HCT116 (cell line): Measurements from ENCODE around the gene OR10K2. TPM values are rescaled to one million over a fixed set of nuclear protein-coding genes. Genes with fewer than 3 reads are reported as not detected.

Experiments
- ATAC-seq: fragments of 200-7000 bp; cut with Tn5 transposase; 2 replicates; pipeline ENCODE4 v1.9.1; 2020; ENCODE audit warnings: mild to moderate bottlenecking, moderate library complexity
- BruUV-seq: library from RNA; stranded (reverse); fragments of 400-500 nt; replicated peaks from 2 replicates; lab custom pipeline; 2021; lab: Mats Ljungman, UMichigan
- CTCF ChIA-PET: fragments of 300-600 bp; sonication (Branson Sonifier 250); formaldehyde crosslinking; loops from one replicate; lab custom pipeline; 2021; ENCODE audit warnings: antibody characterized with exemption; lab: Charles Lee
- POLR2A ChIA-PET: fragments of 300-600, 350-600 bp; sonication (Branson Sonifier 250); formaldehyde crosslinking; loops from one replicate; lab custom pipeline; 2021; ENCODE audit warnings: antibody characterized with exemption; lab: Charles Lee
- RAD21 ChIA-PET, 2 experiments: fragments of 300-600 bp; sonication (Branson Sonifier 250); formaldehyde crosslinking; loops; one replicate each; lab custom pipeline; 2023; ENCODE audit warnings: low total read pairs in 2 of 2; ENCODE audit not compliant: uncharacterized antibody in 2 of 2, unreplicated experiment in 2 of 2, low non-redundant PET in 1 of 2; lab: Charles Lee
- DNase-seq: peaks from one replicate; pipeline ENCODE4 v3.0.0-alpha.2; 2010; ENCODE audit warnings: low read depth, low spot score
- H2AFZ ChIP-seq: fragments of 200-600 bp; shearing (Covaris generic), sonication (generic); 2 replicates; pipeline ENCODE4 v1.6.1; 2017; ENCODE audit warnings: low read depth, mixed run types, mixed read lengths, antibody characterized with exemption, low read length; ENCODE audit not compliant: poor library complexity, severe bottlenecking
- H3K27ac ChIP-seq: 2 replicates; pipeline ENCODE4 v1.5.1; 2012; ENCODE audit warnings: low read depth, low read length
- H3K27me3 ChIP-seq: fragments of 200-600 bp; sonication (generic); 2 replicates; pipeline ENCODE4 v1.6.1; 2016; ENCODE audit warnings: mixed run types, low read length, mixed read lengths; ENCODE audit not compliant: insufficient read depth
- H3K36me3 ChIP-seq, 2 experiments: fragments of 200-500 bp in 1 of 2; fragments of 200-600 bp in 1 of 2; sonication (Bioruptor generic) in 1 of 2; sonication (generic) in 1 of 2; 2 replicates each; pipeline versions ENCODE4 v1.5.1 to v1.6.1; 2014 to 2016; ENCODE audit warnings: low read length in 2 of 2, inconsistent platforms in 1 of 2, mixed read lengths in 1 of 2, mixed run types in 1 of 2; ENCODE audit not compliant: insufficient read depth in 2 of 2, control insufficient read depth in 1 of 2
- H3K4me1 ChIP-seq, 2 experiments: fragments of 200-600 bp in 1 of 2; sonication (generic) in 1 of 2; 2 replicates each; pipeline versions ENCODE4 v1.5.1 to v1.6.1; 2012 to 2017; ENCODE audit warnings: low read length in 2 of 2, inconsistent platforms in 1 of 2, mild to moderate bottlenecking in 1 of 2, mixed read lengths in 1 of 2, mixed run types in 1 of 2, moderate library complexity in 1 of 2; ENCODE audit not compliant: insufficient read depth in 2 of 2, control insufficient read depth in 1 of 2
- H3K4me2 ChIP-seq: fragments of 200-600 bp; sonication (generic); 2 replicates; pipeline ENCODE4 v1.6.1; 2017; ENCODE audit warnings: mixed run types, low read length, mixed read lengths
- H3K4me3 ChIP-seq, 2 experiments: fragments of 200-600 bp in 1 of 2; sonication (generic) in 1 of 2; replicated peaks in 1 of 2; 2 replicates each; pipeline ENCODE4 v1.5.1; 2011 to 2016; ENCODE audit warnings: low read length in 2 of 2, control low read depth in 1 of 2, low read depth in 1 of 2, mild to moderate bottlenecking in 1 of 2, mixed read lengths in 1 of 2, mixed run types in 1 of 2
- H3K79me2 ChIP-seq: fragments of 200-600 bp; sonication (generic); 2 replicates; pipeline ENCODE4 v1.6.1; 2017; ENCODE audit warnings: mild to moderate bottlenecking, mixed run types, low read length, moderate library complexity, mixed read lengths; ENCODE audit not compliant: insufficient read depth
- H3K9ac ChIP-seq: fragments of 200-600 bp; sonication (generic); 2 replicates; pipeline ENCODE4 v1.6.1; 2016; ENCODE audit warnings: low read length, mixed read lengths
- H3K9me2 ChIP-seq: fragments of 200-600 bp; sonication (generic), shearing (Covaris generic); 2 replicates; pipeline ENCODE4 v1.6.1; 2017; ENCODE audit warnings: mixed run types, mild to moderate bottlenecking, moderate library complexity; ENCODE audit not compliant: insufficient read depth
- H3K9me3 ChIP-seq, 2 experiments: fragments of 200-500 bp in 1 of 2; fragments of 200-600 bp in 1 of 2; sonication (Bioruptor generic) in 1 of 2; sonication (generic) in 1 of 2; 2 replicates each; pipeline ENCODE4 v1.6.1; 2014 to 2017; ENCODE audit warnings: low read length in 2 of 2, mixed read lengths in 2 of 2, inconsistent platforms in 1 of 2, low read depth in 1 of 2, mild to moderate bottlenecking in 1 of 2, mixed run types in 1 of 2, moderate library complexity in 1 of 2; ENCODE audit not compliant: control insufficient read depth in 1 of 2, insufficient read depth in 1 of 2
- H4K20me1 ChIP-seq: fragments of 200-600 bp; sonication (generic), shearing (Covaris generic); 2 replicates; pipeline ENCODE4 v1.6.1; 2017; ENCODE audit warnings: mixed run types, mild to moderate bottlenecking, moderate library complexity; ENCODE audit not compliant: insufficient read depth
- ATF3 ChIP-seq: IDR thresholded peaks from 2 replicates; pipeline ENCODE4 v1.6.1; 2012
- CBX3 ChIP-seq: IDR thresholded peaks from 2 replicates; pipeline ENCODE4 v1.6.1; 2012; ENCODE audit warnings: low read depth
- CTCF ChIP-seq, 3 experiments: fragments of 200-600 bp in 1 of 3; sonication (generic) in 1 of 3; IDR thresholded peaks in 2 of 3; conservative IDR thresholded peaks in 1 of 3; 2 replicates each; pipeline ENCODE4 v1.5.1; 2012 to 2017; ENCODE audit warnings: low read depth in 2 of 3, low read length in 2 of 3, antibody characterized with exemption in 1 of 3, borderline replicate concordance in 1 of 3, control low read depth in 1 of 3, mild to moderate bottlenecking in 1 of 3, mixed read lengths in 1 of 3, mixed run types in 1 of 3, moderate library complexity in 1 of 3; ENCODE audit not compliant: insufficient read depth in 1 of 3
- EZH2phosphoT487 ChIP-seq: fragments of 200-600 bp; IDR thresholded peaks from 2 replicates; pipeline ENCODE4 v1.6.1; 2018; ENCODE audit warnings: antibody characterized with exemption, borderline replicate concordance
- FOSL1 ChIP-seq: IDR thresholded peaks from 2 replicates; pipeline ENCODE4 v1.6.1; 2012; ENCODE audit warnings: low read depth
- JUND ChIP-seq: IDR thresholded peaks from 2 replicates; pipeline ENCODE4 v1.6.1; 2012
- MAX ChIP-seq: IDR thresholded peaks from 2 replicates; pipeline ENCODE4 v1.6.1; 2012
- POLR2AphosphoS5 ChIP-seq: IDR thresholded peaks from 2 replicates; pipeline ENCODE4 v1.6.1; 2011; ENCODE audit warnings: mild to moderate bottlenecking, low read depth, low read length, moderate library complexity
- REST ChIP-seq: IDR thresholded peaks from 2 replicates; pipeline ENCODE4 v1.6.1; 2012; ENCODE audit warnings: low read depth
- SIN3A ChIP-seq: IDR thresholded peaks from 2 replicates; pipeline ENCODE4 v1.6.1; 2012; ENCODE audit warnings: low read depth
- SP1 ChIP-seq: IDR thresholded peaks from 2 replicates; pipeline ENCODE4 v1.6.1; 2012; ENCODE audit warnings: low read depth
- YY1 ChIP-seq: IDR thresholded peaks from 2 replicates; pipeline ENCODE4 v1.6.1; 2011; ENCODE audit warnings: low read length, low read depth, moderate library complexity, mild to moderate bottlenecking; ENCODE audit not compliant: insufficient replicate concordance; ENCODE audit errors: extremely low read depth
- intact Hi-C: fragments of 100-400 bp; cut with micrococcal nuclease; formaldehyde crosslinking; loops from 2 replicates; pipeline ENCODE4 v1.10.0; 2022
- total RNA-seq: library from RNA; stranded (reverse); gene quantifications from one replicate; pipeline ENCODE4 v1.2.1, GENCODE V29; 2021; ENCODE audit not compliant: unreplicated experiment

The OR10K2 gene
- total RNA-seq, 1 experiment from 2014 or later: not detected

GRCh38 chr1:158458263-158458662 lies 32.2 kb upstream of the OR10K2 start:
- Histone ChIP-seq H3K4me3 (no peak overlapping the region), H3K9me3 (no peaks in the 10 kb centered on the region), H3K4me2 (no peak overlapping the region), H3K9ac (no peak overlapping the region), H3K4me1 (no peaks in the 10 kb centered on the region), H4K20me1 (no peaks in the 10 kb centered on the region), H3K27me3 (no peaks in the 10 kb centered on the region), H3K79me2 (no peaks in the 10 kb centered on the region), H3K36me3 (no peaks in the 10 kb centered on the region), H3K9me2 (no peaks in the 10 kb centered on the region), H2AFZ (no peak overlapping the region), H3K27ac (no peak overlapping the region)
- CTCF ChIA-PET: no interaction called here
- no peak for DNase-seq
- RAD21 ChIA-PET: no interaction called here
- TF ChIP-seq FOSL1 (no peak), JUND (no peak), ATF3 (no peak), REST (no peak), EZH2phosphoT487 (no peak), CTCF (IDR thresholded peaks at IDR 0.05 in 2 of 3, conservative IDR thresholded peaks at IDR 0.05 in 1 of 3; ENCODE audit: borderline replicate concordance in 1 of 3, insufficient read depth in 1 of 3, low read depth in 2 of 3, low read length in 2 of 3) (no peak), POLR2AphosphoS5 (no peak), YY1 (no peak), SIN3A (no peak), MAX (no peak), SP1 (no peak), CBX3 (no peak)
- intact Hi-C loops: no loop called here
- POLR2A ChIA-PET: no interaction called here
- BruUV-seq: no TSS peak
- no peak for ATAC-seq
